GM23338 (cell line): ENCODE measurements around the gene PREB. TPM values are rescaled to one million over a fixed set of nuclear protein-coding genes. Genes with fewer than 3 reads are reported as not detected.

Experiments used
- ATAC-seq: fragments of 200-7000 bp; cut with Tn5 transposase; 3 replicates; pipeline ENCODE4 v1.9.1; 2020
- DNase-seq: peaks from one replicate; pipeline ENCODE4 v3.0.0-alpha.2; 2015; ENCODE audit warnings: low spot score
- H2AFZ ChIP-seq: fragments of 200-600 bp; sonication (generic); 2 replicates; pipeline ENCODE4 v1.8.0; 2016; ENCODE audit warnings: antibody characterized with exemption, mild to moderate bottlenecking, moderate library complexity
- H3F3A ChIP-seq: fragments of 200-600 bp; sonication (generic); replicated peaks from 2 replicates; pipeline ENCODE4 v1.8.0; 2017; ENCODE audit warnings: antibody characterized with exemption, mixed run types, low read depth
- H3K27ac ChIP-seq: fragments of 200-600 bp; sonication (generic); 2 replicates; pipeline ENCODE4 v1.6.1; 2016; ENCODE audit warnings: low read depth
- H3K27me3 ChIP-seq: fragments of 200-600 bp; sonication (generic); 2 replicates; pipeline ENCODE4 v1.8.0; 2016; ENCODE audit warnings: mild to moderate bottlenecking, mixed run types, moderate library complexity; ENCODE audit not compliant: insufficient read depth
- H3K36me3 ChIP-seq: fragments of 200-600 bp; sonication (generic); 2 replicates; pipeline ENCODE4 v1.8.0; 2016; ENCODE audit warnings: mild to moderate bottlenecking; ENCODE audit not compliant: insufficient read depth
- H3K4me1 ChIP-seq: fragments of 200-600 bp; sonication (generic); 2 replicates; pipeline ENCODE4 v1.8.0; 2016; ENCODE audit warnings: mild to moderate bottlenecking, moderate library complexity; ENCODE audit not compliant: insufficient read depth
- H3K4me2 ChIP-seq: fragments of 200-600 bp; sonication (generic); 2 replicates; pipeline ENCODE4 v1.7.1; 2017; ENCODE audit warnings: mixed run types
- H3K4me3 ChIP-seq: fragments of 200-600 bp; sonication (generic); 2 replicates; pipeline ENCODE4 v1.6.1; 2016; ENCODE audit warnings: mixed run types
- H3K79me2 ChIP-seq: fragments of 200-600 bp; sonication (generic); replicated peaks from 2 replicates; pipeline ENCODE4 v1.8.0; 2017; ENCODE audit warnings: mild to moderate bottlenecking; ENCODE audit not compliant: insufficient read depth
- H3K9me2 ChIP-seq: fragments of 200-600 bp; sonication (generic); 2 replicates; pipeline ENCODE4 v1.8.0; 2017; ENCODE audit not compliant: insufficient read depth
- H4K20me1 ChIP-seq: fragments of 200-600 bp; sonication (generic); replicated peaks from 2 replicates; pipeline ENCODE4 v1.8.0; 2017; ENCODE audit warnings: mild to moderate bottlenecking; ENCODE audit not compliant: insufficient read depth
- H3K27ac Mint-ChIP-seq: 2 replicates; pipeline ENCODE4 v1.8.0; 2020; ENCODE audit warnings: inconsistent platforms, mild to moderate bottlenecking, moderate library complexity, mixed read lengths
- H3K27me3 Mint-ChIP-seq: 3 replicates; pipeline ENCODE4 v1.8.0; 2022; ENCODE audit warnings: low read depth, mild to moderate bottlenecking, moderate library complexity, mixed read lengths, inconsistent platforms; ENCODE audit not compliant: insufficient read depth, poor library complexity
- H3K36me3 Mint-ChIP-seq: 3 replicates; pipeline ENCODE4 v1.8.0; 2021; ENCODE audit warnings: low read depth, mild to moderate bottlenecking, inconsistent platforms, moderate library complexity, mixed read lengths
- H3K4me1 Mint-ChIP-seq: 3 replicates; pipeline ENCODE4 v1.8.0; 2020; ENCODE audit warnings: mild to moderate bottlenecking, inconsistent platforms, mixed read lengths
- H3K4me3 Mint-ChIP-seq: 3 replicates; pipeline ENCODE4 v1.8.0; 2021; ENCODE audit warnings: moderate library complexity, mild to moderate bottlenecking, inconsistent platforms, mixed read lengths
- H3K9me3 Mint-ChIP-seq: 3 replicates; pipeline ENCODE4 v1.8.0; 2020; ENCODE audit warnings: moderate library complexity, mild to moderate bottlenecking, inconsistent platforms, mixed read lengths
- CREB1 ChIP-seq: fragments of 250-450 bp; sonication (Bioruptor Pico); IDR thresholded peaks from 2 replicates; pipeline ENCODE4 v1.5.0; 2020; ENCODE audit warnings: low read depth, mild to moderate bottlenecking, moderate library complexity
- ETS1 ChIP-seq: IDR thresholded peaks from 2 replicates; pipeline ENCODE4 v1.6.1; 2016; ENCODE audit warnings: antibody characterized with exemption
- EZH2phosphoT487 ChIP-seq: fragments of 200-600 bp; sonication (generic); IDR thresholded peaks from one replicate; pipeline ENCODE4 v1.8.1; 2018; ENCODE audit warnings: antibody characterized with exemption; ENCODE audit not compliant: unreplicated experiment
- NANOG ChIP-seq: IDR thresholded peaks from 2 replicates; pipeline ENCODE4 v1.6.1; 2016; ENCODE audit warnings: antibody characterized with exemption, borderline replicate concordance
- POLR2AphosphoS5 ChIP-seq: IDR thresholded peaks from 2 replicates; pipeline ENCODE4 v1.6.1; 2016; ENCODE audit warnings: antibody characterized with exemption, low read depth
- REST ChIP-seq: IDR thresholded peaks from one replicate; pipeline ENCODE4 v1.6.1; 2018; ENCODE audit warnings: antibody characterized with exemption; ENCODE audit not compliant: unreplicated experiment
- STAT1 ChIP-seq: IDR thresholded peaks from one replicate; pipeline ENCODE4 v1.6.1; 2016; ENCODE audit warnings: antibody characterized with exemption; ENCODE audit not compliant: unreplicated experiment
- ZNF114 ChIP-seq: fragments of 250-450 bp; sonication (Bioruptor Pico); IDR thresholded peaks from 2 replicates; pipeline ENCODE4 v1.5.0; 2020; ENCODE audit warnings: mild to moderate bottlenecking, moderate library complexity
- ZNF331 ChIP-seq: fragments of 250-450 bp; sonication (Bioruptor Pico); IDR thresholded peaks from 2 replicates; pipeline ENCODE4 v1.5.0; 2020; ENCODE audit warnings: low read depth, mild to moderate bottlenecking, moderate library complexity
- ZNF462 ChIP-seq: fragments of 250-450 bp; sonication (Bioruptor Pico); IDR thresholded peaks from 2 replicates; pipeline ENCODE4 v1.5.0; 2020; ENCODE audit warnings: mild to moderate bottlenecking, moderate library complexity
- polyA plus RNA-seq: library from polyadenylated mRNA; unstranded; fragments of >200 nt; fragmentation: Nextera tagmentation; extraction: Ambion mirVana; gene quantifications from 2 replicates; pipeline ENCODE4 v1.2.1, GENCODE V29; 2016
- total RNA-seq: library from RNA; depleted of rRNA; stranded (reverse); fragments of >200 nt; shearing (Covaris generic); gene quantifications from 2 replicates; pipeline ENCODE4 v1.2.3, GENCODE V29; 2014

PREB gene
- total and polyA plus RNA-seq, 2 experiments from 2014 or later = 41.2 to 79.7 TPM

- no peak for TF ChIP-seq CREB1 (CRISPR knock-in tag)
- TF ChIP-seq STAT1 = no peak
- no peak for TF ChIP-seq ZNF331 (CRISPR knock-in tag)
- no peak for TF ChIP-seq ZNF462 (CRISPR knock-in tag)
- no peak for TF ChIP-seq ETS1
- no peak for TF ChIP-seq ZNF114
- TF ChIP-seq REST = no peak
- no peak for TF ChIP-seq EZH2phosphoT487
- TF ChIP-seq POLR2AphosphoS5 = no peak
- no peak for TF ChIP-seq NANOG
- H2AFZ ChIP-seq = no peak overlapping the region
- H3K79me2 ChIP-seq = no peaks in the 10 kb centered on the region
- Mint-ChIP-seq H3K4me3 (peak overlapping the region; percentile 21; the same call in 1 of the 3 replicates), H3K36me3 (no peaks in the 10 kb centered on the region), H3K4me1 (peaks cover 40% of the 10 kb centered on the region), H3K27ac (peak overlapping the region; percentile 84), H3K27me3 (peaks cover 28% of the 10 kb centered on the region), H3K9me3 (no peaks in the 10 kb centered on the region; the same call in 2 of the 3 replicates)
- H3K4me2 ChIP-seq = no peak overlapping the region
- ATAC-seq (no peak), DNase-seq (no peak)
- H3K27ac ChIP-seq = no peak overlapping the region
- H3K4me3 ChIP-seq = no peak overlapping the region
- H3F3A ChIP-seq = peaks cover 8% of the 10 kb centered on the region; the same call in 1 of the 2 replicates
- no peaks in the 10 kb centered on the region for H3K9me2 ChIP-seq
- H3K4me1 ChIP-seq = peaks cover 15% of the 10 kb centered on the region
- peaks cover 16% of the 10 kb centered on the region for H3K27me3 ChIP-seq
- no peaks in the 10 kb centered on the region for H4K20me1 ChIP-seq
- H3K36me3 ChIP-seq = no peaks in the 10 kb centered on the region
Observed at GRCh38 chr2:27083410-27084296, 50.8 kb downstream of the PREB start.
